Keratinocyte (primary cell): ENCODE results near the gene PDGFB. TPM values are rescaled to one million over a fixed set of nuclear protein-coding genes. Genes with fewer than 3 reads are reported as not detected.

Experiments
- DNase-seq: peaks from one replicate; pipeline ENCODE4 v3.0.0-alpha.2; 2011; ENCODE audit warnings: low read depth, missing footprints, low spot score
- FAIRE-seq: peaks from 2 replicates; lab custom pipeline; 2011; peaks lifted over from hg19 to GRCh38; lab: Jason Lieb, UNC
- H2AFZ ChIP-seq: 2 replicates; pipeline ENCODE4 v1.6.0; 2012; ENCODE audit warnings: low read length, control low read depth, inconsistent platforms; ENCODE audit not compliant: control insufficient read depth
- H3K27ac ChIP-seq: 2 replicates; pipeline ENCODE4 v1.5.1; 2011; ENCODE audit warnings: low read length; ENCODE audit not compliant: control insufficient read depth, insufficient read depth
- H3K27me3 ChIP-seq: 3 replicates; pipeline ENCODE4 v1.6.0; 2011; ENCODE audit warnings: low read length; ENCODE audit not compliant: control insufficient read depth, insufficient read depth; ENCODE audit errors: extremely low read depth
- H3K36me3 ChIP-seq, 2 experiments: 2 replicates in 1 of 2; 3 replicates in 1 of 2; pipeline ENCODE4 v1.5.1; 2011; ENCODE audit warnings: low read length in 2 of 2, mild to moderate bottlenecking in 1 of 2; ENCODE audit not compliant: control insufficient read depth in 2 of 2, insufficient read depth in 2 of 2; ENCODE audit errors: extremely low read depth in 1 of 2
- H3K4me1 ChIP-seq: 3 replicates; pipeline ENCODE4 v1.5.1; 2011; ENCODE audit warnings: low read length; ENCODE audit not compliant: control insufficient read depth, insufficient read depth; ENCODE audit errors: extremely low read depth
- H3K4me2 ChIP-seq: 3 replicates; pipeline ENCODE4 v1.6.0; 2011; ENCODE audit warnings: low read depth, low read length; ENCODE audit not compliant: control insufficient read depth, insufficient read depth; ENCODE audit errors: extremely low read depth
- H3K4me3 ChIP-seq, 3 experiments: fragments of 200-600 bp in 1 of 3; sonication (generic) in 1 of 3; 2 replicates in 2 of 3; 3 replicates in 1 of 3; pipeline ENCODE4 v1.5.1; 2011 to 2016; ENCODE audit warnings: low read length in 3 of 3, mild to moderate bottlenecking in 3 of 3, control low read depth in 2 of 3, inconsistent platforms in 1 of 3, low read depth in 1 of 3, mixed read lengths in 1 of 3, mixed run types in 1 of 3, moderate library complexity in 1 of 3; ENCODE audit not compliant: control insufficient read depth in 2 of 3, insufficient read depth in 2 of 3; ENCODE audit errors: extremely low read depth in 1 of 3
- H3K79me2 ChIP-seq: 2 replicates; pipeline ENCODE4 v1.6.0; 2012; ENCODE audit warnings: low read length; ENCODE audit not compliant: control insufficient read depth, insufficient read depth
- H3K9ac ChIP-seq: 3 replicates; pipeline ENCODE4 v1.6.0; 2011; ENCODE audit warnings: low read length; ENCODE audit not compliant: control insufficient read depth, insufficient read depth; ENCODE audit errors: extremely low read depth
- H3K9me1 ChIP-seq: 3 replicates; pipeline ENCODE4 v1.6.0; 2011; ENCODE audit warnings: low read length; ENCODE audit not compliant: control insufficient read depth, insufficient read depth; ENCODE audit errors: extremely low read depth
- H3K9me3 ChIP-seq: 2 replicates; pipeline ENCODE4 v1.5.1; 2012; ENCODE audit warnings: low read depth, low read length; ENCODE audit not compliant: control insufficient read depth
- H4K20me1 ChIP-seq: 3 replicates; pipeline ENCODE4 v1.6.0; 2011; ENCODE audit warnings: low read length; ENCODE audit not compliant: control insufficient read depth, insufficient read depth; ENCODE audit errors: extremely low read depth
- EZH2 ChIP-seq: IDR thresholded peaks from one replicate; pipeline ENCODE4 v1.6.1; 2012; ENCODE audit warnings: inconsistent platforms, mild to moderate bottlenecking, low read length, moderate library complexity
- dilution Hi-C: fragments of 300-500 bp; cut with MboI; formaldehyde crosslinking; loops from one replicate; pipeline ENCODE4 v1.7.0; 2020; ENCODE audit warnings: low sequenced_read_pairs; ENCODE audit not compliant: extremely low pct_ligation_motif_present
- polyA plus RNA-seq, 5 experiments: library from polyadenylated mRNA; depleted of rRNA in 3 of 5; stranded (reverse) in 3 of 5; stranded (forward) in 1 of 5; unstranded in 1 of 5; fragments of >200 nt; gene quantifications; 1 replicate in 1 of 5; 2 replicates in 3 of 5; 3 replicates in 1 of 5; pipeline versions ENCODE4 v1.2.1 to v1.2.3, GENCODE V29; 2011 to 2012; ENCODE audit warnings: missing spikeins in 2 of 5, low read depth in 1 of 5, low replicate concordance in 1 of 5
- TF ChIP-seq, protein P1 (sequence below), 3 experiments: IDR thresholded peaks in 1 of 3; conservative IDR thresholded peaks in 1 of 3; optimal IDR thresholded peaks in 1 of 3; 2 replicates in 2 of 3; 3 replicates in 1 of 3; pipeline versions ENCODE3 to v1.5.1; 2011; ENCODE audit warnings: low read length in 3 of 3, mild to moderate bottlenecking in 3 of 3, moderate library complexity in 2 of 3, control low read depth in 1 of 3, inconsistent platforms in 1 of 3; ENCODE audit not compliant: insufficient read depth in 2 of 3; ENCODE audit errors: extremely low read depth in 1 of 3

Gene PDGFB
- polyA plus RNA-seq, 1 donor (not counting 4 experiments of a cell fraction or from before 2014, with no cell fraction given) = 6.0 TPM

DNA sequence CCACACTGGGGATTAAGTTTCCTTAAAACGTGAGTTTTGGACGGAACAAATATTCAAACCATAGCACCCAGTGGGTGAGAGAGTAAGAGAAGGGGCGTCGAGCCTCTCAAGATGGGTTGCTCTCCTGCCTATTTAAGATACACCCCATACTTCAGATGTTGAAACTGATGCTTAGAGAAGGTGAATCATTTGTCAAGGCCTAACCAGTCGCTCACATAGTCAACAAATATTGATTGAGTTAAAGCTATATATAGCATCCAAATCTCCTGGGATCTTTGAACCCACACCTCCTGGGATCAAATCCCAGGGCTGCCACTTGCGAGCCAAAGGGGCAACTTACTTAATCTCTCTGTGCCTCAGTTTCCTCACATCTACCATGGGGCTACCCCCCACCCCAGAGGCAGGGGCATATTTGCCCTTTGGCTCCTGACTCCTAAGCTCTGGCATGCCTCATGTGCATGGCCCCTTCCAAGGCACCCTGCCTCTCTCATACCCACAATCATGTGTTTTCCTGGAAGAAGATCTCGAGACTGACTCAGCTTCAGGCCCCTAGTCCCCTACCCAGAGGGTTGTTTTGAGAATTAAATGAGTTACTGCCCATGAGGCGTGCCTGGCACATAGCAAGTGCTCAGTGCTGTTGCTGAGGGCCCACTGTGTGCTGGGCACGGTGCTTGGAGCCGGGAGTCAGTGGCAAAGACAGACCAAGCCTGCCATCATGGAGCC, 19.0 kb upstream of the PDGFB start:
- no peaks in the 10 kb centered on the region for H4K20me1 ChIP-seq
- H2AFZ ChIP-seq = no peak overlapping the region
- no peak overlapping the region for H3K27ac ChIP-seq
- DNase-seq (no peak), FAIRE-seq (no peak)
- no peak for TF ChIP-seq EZH2
- TF ChIP-seq, protein P1, sequence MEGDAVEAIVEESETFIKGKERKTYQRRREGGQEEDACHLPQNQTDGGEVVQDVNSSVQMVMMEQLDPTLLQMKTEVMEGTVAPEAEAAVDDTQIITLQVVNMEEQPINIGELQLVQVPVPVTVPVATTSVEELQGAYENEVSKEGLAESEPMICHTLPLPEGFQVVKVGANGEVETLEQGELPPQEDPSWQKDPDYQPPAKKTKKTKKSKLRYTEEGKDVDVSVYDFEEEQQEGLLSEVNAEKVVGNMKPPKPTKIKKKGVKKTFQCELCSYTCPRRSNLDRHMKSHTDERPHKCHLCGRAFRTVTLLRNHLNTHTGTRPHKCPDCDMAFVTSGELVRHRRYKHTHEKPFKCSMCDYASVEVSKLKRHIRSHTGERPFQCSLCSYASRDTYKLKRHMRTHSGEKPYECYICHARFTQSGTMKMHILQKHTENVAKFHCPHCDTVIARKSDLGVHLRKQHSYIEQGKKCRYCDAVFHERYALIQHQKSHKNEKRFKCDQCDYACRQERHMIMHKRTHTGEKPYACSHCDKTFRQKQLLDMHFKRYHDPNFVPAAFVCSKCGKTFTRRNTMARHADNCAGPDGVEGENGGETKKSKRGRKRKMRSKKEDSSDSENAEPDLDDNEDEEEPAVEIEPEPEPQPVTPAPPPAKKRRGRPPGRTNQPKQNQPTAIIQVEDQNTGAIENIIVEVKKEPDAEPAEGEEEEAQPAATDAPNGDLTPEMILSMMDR (optimal IDR thresholded peaks at IDR 0.05 in 1 of 3, IDR thresholded peaks at IDR 0.05 in 1 of 3, conservative IDR thresholded peaks at IDR 0.05 in 1 of 3; ENCODE audit: extremely low read depth in 1 of 3, insufficient read depth in 2 of 3, low read length in 3 of 3) = no peak
- H3K27me3 ChIP-seq = no peaks in the 10 kb centered on the region
- H3K79me2 ChIP-seq = no peaks in the 10 kb centered on the region
- no peaks in the 10 kb centered on the region for H3K9me1 ChIP-seq
- H3K4me2 ChIP-seq = no peak overlapping the region
- no peaks in the 10 kb centered on the region for H3K9me3 ChIP-seq
- no peaks in the 10 kb centered on the region for H3K36me3 ChIP-seq
- H3K4me3 ChIP-seq = no peak overlapping the region
- H3K4me1 ChIP-seq = peaks cover 3% of the 10 kb centered on the region
- no peak overlapping the region for H3K9ac ChIP-seq
- dilution Hi-C loops = no loop called here

DNA sequence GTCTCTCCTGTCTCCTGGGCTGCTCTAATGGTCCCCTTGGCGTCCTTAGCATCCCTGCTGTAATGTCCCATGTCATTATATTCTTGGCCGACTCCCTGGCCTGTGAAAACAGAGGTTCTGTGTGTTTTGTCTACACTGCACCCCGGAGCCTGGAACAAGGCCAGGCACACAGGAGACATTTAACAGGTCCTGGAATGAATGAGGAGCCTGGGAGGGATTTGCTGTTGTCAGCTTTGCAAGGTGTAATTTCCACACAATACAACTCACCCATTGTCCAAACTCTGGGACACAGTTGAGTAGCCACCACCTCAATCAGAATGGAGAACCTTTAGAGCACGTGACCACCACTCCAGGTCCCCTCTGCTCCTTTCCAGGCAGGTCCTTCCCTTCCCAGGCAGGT, 14.9 kb upstream of the PDGFB start:
- dilution Hi-C loops = no loop called here
- Histone ChIP-seq H3K79me2 (no peaks in the 10 kb centered on the region), H3K9me1 (no peaks in the 10 kb centered on the region), H3K4me3 (no peak overlapping the region), H2AFZ (no peak overlapping the region), H3K4me1 (peaks cover 7% of the 10 kb centered on the region), H3K27ac (no peak overlapping the region), H3K36me3 (no peaks in the 10 kb centered on the region), H3K27me3 (no peaks in the 10 kb centered on the region), H4K20me1 (no peaks in the 10 kb centered on the region), H3K4me2 (no peak overlapping the region), H3K9ac (no peak overlapping the region), H3K9me3 (no peaks in the 10 kb centered on the region)
- FAIRE-seq (no peak), DNase-seq (no peak)
- no peak for TF ChIP-seq EZH2
- TF ChIP-seq, protein P1 (optimal IDR thresholded peaks at IDR 0.05 in 1 of 3, IDR thresholded peaks at IDR 0.05 in 1 of 3, conservative IDR thresholded peaks at IDR 0.05 in 1 of 3; ENCODE audit: extremely low read depth in 1 of 3, insufficient read depth in 2 of 3, low read length in 3 of 3) = no peak
